Suprapubic skin (tissue), 4 donors: ENCODE data around the gene MRPS15. TPM values are rescaled to one million over a fixed set of nuclear protein-coding genes. Genes with fewer than 3 reads are reported as not detected.

Experiments used
- DNase-seq, 2 donors: peaks; one replicate each; pipeline ENCODE4 v3.0.0-alpha.2; 2019; ENCODE audit warnings: low spot score in 2 of 2
- H3K27ac ChIP-seq: fragments of 200-600 bp; sonication (generic); one replicate; pipeline ENCODE4 v1.5.1; 2019
- H3K27me3 ChIP-seq: fragments of 200-600 bp; sonication (generic); one replicate; pipeline ENCODE4 v1.5.1; 2019
- H3K36me3 ChIP-seq: fragments of 200-600 bp; sonication (generic); one replicate; pipeline ENCODE4 v1.5.1; 2019
- H3K4me1 ChIP-seq: fragments of 200-600 bp; sonication (generic); one replicate; pipeline ENCODE4 v1.5.1; 2019
- H3K4me3 ChIP-seq: fragments of 200-600 bp; sonication (generic); one replicate; pipeline ENCODE4 v1.5.1; 2019; ENCODE audit warnings: mild to moderate bottlenecking
- H3K9me3 ChIP-seq: fragments of 200-600 bp; sonication (generic); one replicate; pipeline ENCODE4 v1.5.1; 2019
- CTCF ChIP-seq, 2 donors: fragments of 200-600 bp in 1 of 2; fragments of 450-650 bp in 1 of 2; sonication (generic) in 1 of 2; IDR thresholded peaks; one replicate each; pipeline ENCODE4 v1.5.1; 2016 to 2019; ENCODE audit warnings: antibody characterized with exemption in 2 of 2, mild to moderate bottlenecking in 1 of 2, moderate library complexity in 1 of 2
- EP300 ChIP-seq: sonication (generic); formaldehyde crosslinking; IDR thresholded peaks from one replicate; pipeline ENCODE4 v1.6.1; 2017; ENCODE audit warnings: antibody characterized with exemption
- POLR2A ChIP-seq, 2 donors: fragments of 450-650 bp; IDR thresholded peaks; one replicate each; pipeline ENCODE4 v1.6.1; 2017; ENCODE audit warnings: antibody characterized with exemption in 2 of 2, mild to moderate bottlenecking in 2 of 2, moderate library complexity in 2 of 2
- POLR2AphosphoS5 ChIP-seq, 3 donors: sonication (generic); formaldehyde crosslinking; IDR thresholded peaks; one replicate each; pipeline ENCODE4 v1.6.1; 2017; ENCODE audit warnings: antibody characterized with exemption in 3 of 3
- WGBS: methylation state at CpG from one replicate; pipeline ENCODE4 v1.1.5; 2018; 5-methylcytosine and 5-hydroxymethylcytosine counted together
- total RNA-seq, 4 donors: library from RNA; depleted of rRNA; stranded (reverse); fragments of >200 nt; gene quantifications; one replicate each; pipeline ENCODE4 v1.1.0, GENCODE V29; 2016

MRPS15 gene
- total RNA-seq, 4 donors from 2014 or later, result 47.7 to 91.3 (median 73.6) TPM

- H3K9me3 ChIP-seq, result no peaks in the 10 kb centered on the region
- H3K36me3 ChIP-seq, result peaks cover 22% of the 10 kb centered on the region
- WGBS, result 67% methylated on average over 4 of the region's 4 CpGs
- no peak for TF ChIP-seq EP300
- no peak for TF ChIP-seq POLR2AphosphoS5 (IDR thresholded peaks at IDR 0.05)
- no peak for TF ChIP-seq POLR2A (IDR thresholded peaks at IDR 0.05)
- no peak for TF ChIP-seq CTCF (IDR thresholded peaks at IDR 0.05)
- no peaks in the 10 kb centered on the region for H3K4me1 ChIP-seq
- DNase-seq, result no peak
- H3K27ac ChIP-seq, result no peak overlapping the region
- no peaks in the 10 kb centered on the region for H3K27me3 ChIP-seq
- H3K4me3 ChIP-seq, result no peak overlapping the region
Measured at GRCh38 chr1:36432616-36433015, 31.6 kb downstream of the MRPS15 start.

- Histone ChIP-seq H3K4me1 (peaks cover 3% of the 10 kb centered on the region), H3K4me3 (no peak overlapping the region), H3K27ac (no peak overlapping the region), H3K27me3 (no peaks in the 10 kb centered on the region), H3K9me3 (no peaks in the 10 kb centered on the region), H3K36me3 (peaks cover 24% of the 10 kb centered on the region)
- DNase-seq, result no peak
- TF ChIP-seq POLR2A (IDR thresholded peaks at IDR 0.05) (no peak), POLR2AphosphoS5 (IDR thresholded peaks at IDR 0.05) (no peak), EP300 (no peak), CTCF (IDR thresholded peaks at IDR 0.05) (no peak)
- WGBS, result 52% methylated on average over 4 of the region's 4 CpGs
Measured at GRCh38 chr1:36425791-36426190, 38.4 kb downstream of the MRPS15 start.

GRCh38 chr1:36421649-36422048 lies 42.5 kb downstream of the MRPS15 start:
- 94% methylated on average over 7 of the region's 7 CpGs for WGBS
- no peak for DNase-seq
- TF ChIP-seq POLR2AphosphoS5 (IDR thresholded peaks at IDR 0.05) (no peak), CTCF (IDR thresholded peaks at IDR 0.05) (no peak), EP300 (no peak), POLR2A (IDR thresholded peaks at IDR 0.05) (no peak)
- Histone ChIP-seq H3K9me3 (no peaks in the 10 kb centered on the region), H3K4me1 (peaks cover 14% of the 10 kb centered on the region), H3K36me3 (peaks cover 30% of the 10 kb centered on the region), H3K27ac (no peak overlapping the region), H3K27me3 (no peaks in the 10 kb centered on the region), H3K4me3 (no peak overlapping the region)

GRCh38 chr1:36420836-36421317 lies 43.3 kb downstream of the MRPS15 start:
- WGBS, result 11% methylated on average over 13 of the region's 13 CpGs
- H3K27me3 ChIP-seq, result no peaks in the 10 kb centered on the region
- no peak overlapping the region for H3K27ac ChIP-seq
- TF ChIP-seq CTCF (IDR thresholded peaks at IDR 0.05) (peak; percentile 85 to 95), EP300 (no peak), POLR2AphosphoS5 (IDR thresholded peaks at IDR 0.05) (no peak), POLR2A (IDR thresholded peaks at IDR 0.05) (no peak)
- no peak overlapping the region for H3K4me3 ChIP-seq
- H3K9me3 ChIP-seq, result no peaks in the 10 kb centered on the region
- DNase-seq, result peak; percentile 93 to 94
- peaks cover 14% of the 10 kb centered on the region for H3K4me1 ChIP-seq
- peaks cover 32% of the 10 kb centered on the region for H3K36me3 ChIP-seq

- Histone ChIP-seq H3K27me3 (no peaks in the 10 kb centered on the region), H3K36me3 (peaks cover 32% of the 10 kb centered on the region), H3K9me3 (no peaks in the 10 kb centered on the region), H3K27ac (no peak overlapping the region), H3K4me1 (peaks cover 14% of the 10 kb centered on the region), H3K4me3 (no peak overlapping the region)
- 39% methylated on average over 5 of the region's 5 CpGs for WGBS
- no peak for DNase-seq
- TF ChIP-seq EP300, result no peak
- no peak for TF ChIP-seq POLR2AphosphoS5 (IDR thresholded peaks at IDR 0.05)
- TF ChIP-seq CTCF (IDR thresholded peaks at IDR 0.05), result no peak
- no peak for TF ChIP-seq POLR2A (IDR thresholded peaks at IDR 0.05)
Measured at GRCh38 chr1:36420409-36420808, 43.8 kb downstream of the MRPS15 start.
